SU-DHL-6 (cell line): ENCODE measurements around the gene CCDC73.

ENCODE experiments used
- EZH2phosphoT487 ChIP-seq: fragments of 200-600 bp; sonication (generic), shearing (Covaris generic); conservative IDR thresholded peaks from 2 replicates; pipeline ENCODE4 v1.6.1; 2018; ENCODE audit warnings: mild to moderate bottlenecking, antibody characterized with exemption, low read length, moderate library complexity, mixed read lengths
- TF ChIP-seq, protein P1 (sequence below): fragments of 200-600 bp; sonication (generic); IDR thresholded peaks from one replicate; pipeline ENCODE4 v1.5.1; 2017; ENCODE audit warnings: antibody characterized with exemption, mild to moderate bottlenecking, low read length, moderate library complexity; ENCODE audit not compliant: insufficient read depth, poor library complexity, severe bottlenecking

DNA sequence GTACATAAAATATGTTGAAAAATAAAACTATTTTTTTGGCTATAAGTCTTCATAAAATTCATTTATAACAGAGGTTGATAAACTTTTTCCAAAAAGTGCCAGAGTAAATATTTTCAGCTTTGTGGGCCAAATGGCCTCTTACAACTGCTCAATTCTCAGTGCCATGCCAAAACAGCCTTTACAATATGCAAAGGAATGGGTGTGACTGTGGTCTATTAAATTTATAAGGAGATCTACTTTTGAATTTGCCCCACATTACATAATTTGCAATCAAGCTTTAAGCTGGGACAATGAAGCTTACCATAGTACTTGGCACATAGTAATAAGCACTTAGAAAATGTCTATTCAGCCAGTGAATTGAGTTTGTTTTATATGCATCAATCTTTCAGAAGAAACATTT is 188.2 kb downstream of the CCDC73 start:
- TF ChIP-seq, protein P1, sequence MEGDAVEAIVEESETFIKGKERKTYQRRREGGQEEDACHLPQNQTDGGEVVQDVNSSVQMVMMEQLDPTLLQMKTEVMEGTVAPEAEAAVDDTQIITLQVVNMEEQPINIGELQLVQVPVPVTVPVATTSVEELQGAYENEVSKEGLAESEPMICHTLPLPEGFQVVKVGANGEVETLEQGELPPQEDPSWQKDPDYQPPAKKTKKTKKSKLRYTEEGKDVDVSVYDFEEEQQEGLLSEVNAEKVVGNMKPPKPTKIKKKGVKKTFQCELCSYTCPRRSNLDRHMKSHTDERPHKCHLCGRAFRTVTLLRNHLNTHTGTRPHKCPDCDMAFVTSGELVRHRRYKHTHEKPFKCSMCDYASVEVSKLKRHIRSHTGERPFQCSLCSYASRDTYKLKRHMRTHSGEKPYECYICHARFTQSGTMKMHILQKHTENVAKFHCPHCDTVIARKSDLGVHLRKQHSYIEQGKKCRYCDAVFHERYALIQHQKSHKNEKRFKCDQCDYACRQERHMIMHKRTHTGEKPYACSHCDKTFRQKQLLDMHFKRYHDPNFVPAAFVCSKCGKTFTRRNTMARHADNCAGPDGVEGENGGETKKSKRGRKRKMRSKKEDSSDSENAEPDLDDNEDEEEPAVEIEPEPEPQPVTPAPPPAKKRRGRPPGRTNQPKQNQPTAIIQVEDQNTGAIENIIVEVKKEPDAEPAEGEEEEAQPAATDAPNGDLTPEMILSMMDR: no peak
- TF ChIP-seq EZH2phosphoT487: no peak
